ENCODE results near the gene RAB20.

The RAB20 gene

DNA sequence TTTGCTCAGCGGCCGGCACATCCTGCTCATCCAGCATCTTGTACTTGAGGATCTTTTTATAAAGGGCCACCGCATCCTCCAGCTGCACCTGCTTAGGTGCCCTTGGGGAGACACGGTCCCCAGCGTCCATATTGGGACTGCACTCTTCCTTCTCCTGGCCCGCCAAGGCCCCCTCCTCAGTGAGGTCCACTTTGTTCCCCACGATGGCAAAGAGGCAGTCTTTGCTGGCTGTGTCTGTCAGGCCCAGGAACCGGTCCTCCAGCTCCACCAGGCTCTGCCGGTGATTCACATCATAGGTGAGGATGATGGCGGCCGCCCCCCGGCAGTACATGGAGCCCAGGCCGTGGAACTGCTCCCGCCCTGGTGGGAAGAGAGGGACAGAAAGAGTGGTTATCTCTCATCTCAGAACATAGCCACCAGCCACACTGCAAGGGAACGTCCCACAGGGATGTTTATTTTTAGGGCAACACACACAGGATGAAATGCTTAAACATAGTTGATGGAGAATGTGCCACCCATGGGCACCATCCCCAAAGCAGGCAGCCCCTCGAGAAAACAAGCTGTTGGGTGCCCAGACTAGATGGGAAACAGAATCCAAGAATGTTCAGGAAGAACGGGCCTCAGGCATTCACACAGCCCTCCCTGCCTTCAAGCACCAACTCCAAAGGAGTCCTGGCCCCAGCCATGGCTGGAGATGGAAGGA lies 37.5 kb downstream of the RAB20 start:
- Histone ChIP-seq H3K27me3 (no peaks in the 10 kb centered on the region), H3K4me3 (peak overlapping the region; percentile 53), H3K36me3 (peaks cover 10% of the 10 kb centered on the region; the same call in 1 of the 2 replicates), H3K4me1 (peaks cover 100% of the 10 kb centered on the region), H3K4me2 (peak overlapping the region; percentile 94), H3K9ac (peak overlapping the region; percentile 65), H3K27ac (peak overlapping the region; percentile 87), H4K20me1 (peaks cover 23% of the 10 kb centered on the region), H3K9me3 (no peaks in the 10 kb centered on the region)
- no peak for TF ChIP-seq Cebpa-rat (IDR thresholded peaks at IDR 0.05)

DNA sequence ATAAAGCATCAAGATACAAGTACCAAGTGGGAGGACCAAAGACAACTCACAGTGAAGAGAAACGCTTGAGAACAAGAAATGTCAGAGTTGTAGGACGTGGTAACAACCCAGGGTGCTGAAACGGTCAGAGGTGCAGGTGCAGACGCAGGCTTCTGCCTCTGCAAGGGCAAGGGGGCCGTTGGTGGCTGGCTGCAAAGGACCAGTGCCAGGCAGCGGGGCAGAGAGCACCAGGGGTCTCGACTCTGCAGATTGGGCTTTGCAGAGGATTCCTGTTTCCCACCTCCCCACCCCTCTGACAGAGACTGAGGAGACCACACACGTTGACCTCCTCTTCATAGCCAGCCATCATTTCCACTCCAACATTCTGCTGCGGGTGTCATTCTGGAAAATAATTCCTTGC lies 38.3 kb downstream of the RAB20 start:
- Histone ChIP-seq H3K27ac (peak overlapping the region; percentile 87), H4K20me1 (peaks cover 23% of the 10 kb centered on the region), H3K27me3 (no peaks in the 10 kb centered on the region)

DNA sequence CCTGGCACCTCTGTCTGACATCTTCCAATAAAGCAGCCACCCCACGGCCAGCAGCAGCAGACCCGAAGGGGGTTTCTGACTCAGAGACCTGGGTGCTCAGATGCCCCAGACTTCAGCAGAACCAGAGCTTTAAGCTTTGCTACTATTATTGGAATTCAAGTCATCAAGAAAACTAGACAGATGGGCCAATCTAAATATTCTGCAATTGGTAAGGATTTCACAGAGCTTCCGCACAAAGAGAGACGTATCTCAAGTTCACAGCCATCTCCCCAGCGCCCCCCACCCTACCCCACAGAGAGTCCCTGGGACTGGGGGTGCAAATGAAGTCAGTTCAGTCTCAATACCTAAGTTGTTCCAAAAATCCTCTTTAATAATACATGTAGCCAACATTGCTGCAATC lies 38.8 kb downstream of the RAB20 start:
- Histone ChIP-seq H3K27me3 (no peaks in the 10 kb centered on the region), H3K9ac (peak overlapping the region; percentile 65), H3K4me2 (peak overlapping the region; percentile 94), H3K4me1 (peaks cover 100% of the 10 kb centered on the region), H3K4me3 (peak overlapping the region; percentile 53), H4K20me1 (peaks cover 23% of the 10 kb centered on the region), H3K36me3 (peaks cover 13% of the 10 kb centered on the region; the same call in 1 of the 2 replicates), H3K27ac (peak overlapping the region; percentile 87), H3K9me3 (no peaks in the 10 kb centered on the region)
- TF ChIP-seq Cebpa-rat (IDR thresholded peaks at IDR 0.05) = no peak

More for the DNA sequence above, 38.3 kb downstream of the RAB20 start:
- Histone ChIP-seq H3K4me3 (peak overlapping the region; percentile 53), H3K9ac (peak overlapping the region; percentile 65), H3K4me1 (peaks cover 100% of the 10 kb centered on the region), H3K36me3 (peaks cover 13% of the 10 kb centered on the region; the same call in 1 of the 2 replicates), H3K9me3 (no peaks in the 10 kb centered on the region), H3K4me2 (peak overlapping the region; percentile 94)
- TF ChIP-seq Cebpa-rat (IDR thresholded peaks at IDR 0.05) = no peak

DNA sequence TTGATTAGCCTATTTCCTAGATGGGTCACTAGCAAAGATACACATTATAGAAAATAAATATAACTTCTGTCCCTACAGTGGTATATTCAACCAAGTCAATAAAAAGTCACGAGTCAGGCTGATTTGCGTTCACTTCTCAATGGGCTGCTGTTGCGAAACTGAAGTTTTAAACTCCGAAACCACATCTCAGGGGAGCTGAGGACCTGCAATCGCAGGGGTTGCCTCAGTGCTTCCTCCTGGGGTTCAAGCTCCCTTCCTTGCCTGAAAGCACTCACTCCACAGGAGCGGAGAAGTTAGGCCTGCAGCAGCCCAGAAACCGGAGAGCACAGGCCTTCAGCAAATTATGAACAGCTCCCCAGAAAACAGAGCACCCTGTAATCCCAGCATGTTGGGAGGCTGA lies 39.6 kb downstream of the RAB20 start:
- peak overlapping the region; percentile 31; the same call in 1 of the 2 replicates for H3K9ac ChIP-seq
- H3K27me3 ChIP-seq = no peaks in the 10 kb centered on the region
- H4K20me1 ChIP-seq = peaks cover 23% of the 10 kb centered on the region
- peak overlapping the region; percentile 94 for H3K4me2 ChIP-seq
- peaks cover 100% of the 10 kb centered on the region for H3K4me1 ChIP-seq
- H3K27ac ChIP-seq = peak overlapping the region; percentile 87
- H3K9me3 ChIP-seq = no peaks in the 10 kb centered on the region
- peak; percentile 97 for TF ChIP-seq Cebpa-rat (IDR thresholded peaks at IDR 0.05)
- H3K4me3 ChIP-seq = peak overlapping the region; percentile 1; the same call in 1 of the 2 replicates
- H3K36me3 ChIP-seq = peaks cover 13% of the 10 kb centered on the region; the same call in 1 of the 2 replicates

DNA sequence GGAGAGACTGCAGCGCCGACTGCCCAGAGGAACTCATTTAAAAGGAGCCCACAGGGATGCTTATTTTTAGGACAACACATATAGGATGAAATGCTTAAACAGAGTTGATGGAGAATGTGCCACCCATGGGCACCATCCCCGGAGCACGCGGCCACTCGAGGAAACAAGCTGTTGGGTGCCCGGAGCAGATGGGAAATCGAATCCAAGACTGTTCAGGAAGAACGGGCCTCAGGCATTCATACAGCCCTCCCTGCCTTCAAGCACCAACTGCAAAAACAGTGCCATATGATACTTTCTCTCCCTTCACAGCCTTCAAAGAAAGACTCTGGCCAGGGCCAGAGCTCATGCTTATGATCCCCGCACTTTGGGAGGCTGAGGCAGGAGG lies 40.2 kb downstream of the RAB20 start:
- Histone ChIP-seq H3K4me2 (peak overlapping the region; percentile 94), H3K27ac (peak overlapping the region; percentile 75), H3K9ac (peak overlapping the region; percentile 26; the same call in 1 of the 2 replicates), H3K36me3 (peaks cover 13% of the 10 kb centered on the region; the same call in 1 of the 2 replicates), H3K4me1 (peaks cover 99% of the 10 kb centered on the region), H3K4me3 (no peak overlapping the region), H4K20me1 (peaks cover 21% of the 10 kb centered on the region), H3K9me3 (no peaks in the 10 kb centered on the region), H3K27me3 (no peaks in the 10 kb centered on the region)
- no peak for TF ChIP-seq Cebpa-rat (IDR thresholded peaks at IDR 0.05)

DNA sequence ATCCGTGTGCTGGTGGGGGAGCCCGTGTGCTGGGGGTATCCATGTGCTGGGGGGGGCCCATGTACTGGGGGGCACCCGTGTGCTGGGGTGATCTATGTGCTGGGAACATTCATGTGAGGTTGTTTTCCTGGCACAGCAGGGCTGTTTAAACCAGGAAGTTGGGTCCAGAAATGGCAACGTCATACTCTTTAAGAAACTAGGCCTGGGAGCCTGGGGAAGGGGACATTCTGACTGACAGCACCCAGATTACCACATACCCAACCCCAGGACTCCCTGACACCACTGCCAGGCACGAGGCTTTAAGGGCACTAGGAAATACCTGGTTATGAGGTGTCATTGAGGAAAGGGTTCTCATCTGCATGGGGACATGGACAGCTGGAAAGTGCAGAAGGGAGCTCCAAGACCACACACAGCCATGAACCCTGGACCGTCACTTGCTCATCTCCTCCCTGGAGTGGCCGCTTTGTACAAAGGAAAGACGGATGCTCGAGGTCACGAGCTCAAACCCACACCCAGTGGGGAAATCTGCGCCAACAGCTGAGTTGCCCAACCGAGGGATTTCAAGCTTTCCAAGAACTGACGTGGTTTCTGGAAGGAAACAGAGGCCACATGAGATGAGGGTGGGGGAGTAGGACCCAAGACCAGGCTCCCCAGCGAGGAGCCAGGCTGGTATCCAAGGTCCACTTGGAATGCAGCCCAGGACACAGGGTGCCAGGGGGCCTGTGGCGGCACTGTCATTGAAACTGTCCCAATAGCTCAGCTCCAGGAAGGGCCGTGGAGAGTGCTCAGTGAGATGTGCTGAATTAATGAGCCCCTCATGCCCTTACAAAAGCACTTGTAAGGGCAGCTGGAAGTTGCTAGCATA lies 40.9 kb downstream of the RAB20 start:
- Histone ChIP-seq H3K27ac (peak overlapping the region; percentile 75), H3K36me3 (peaks cover 13% of the 10 kb centered on the region; the same call in 1 of the 2 replicates), H3K27me3 (no peaks in the 10 kb centered on the region), H3K4me2 (peak overlapping the region; percentile 94), H3K4me1 (peaks cover 99% of the 10 kb centered on the region), H3K9ac (peak overlapping the region; percentile 26), H3K9me3 (no peaks in the 10 kb centered on the region), H3K4me3 (no peak overlapping the region), H4K20me1 (peaks cover 15% of the 10 kb centered on the region)
- TF ChIP-seq Cebpa-rat (IDR thresholded peaks at IDR 0.05) = peak; percentile 67

DNA sequence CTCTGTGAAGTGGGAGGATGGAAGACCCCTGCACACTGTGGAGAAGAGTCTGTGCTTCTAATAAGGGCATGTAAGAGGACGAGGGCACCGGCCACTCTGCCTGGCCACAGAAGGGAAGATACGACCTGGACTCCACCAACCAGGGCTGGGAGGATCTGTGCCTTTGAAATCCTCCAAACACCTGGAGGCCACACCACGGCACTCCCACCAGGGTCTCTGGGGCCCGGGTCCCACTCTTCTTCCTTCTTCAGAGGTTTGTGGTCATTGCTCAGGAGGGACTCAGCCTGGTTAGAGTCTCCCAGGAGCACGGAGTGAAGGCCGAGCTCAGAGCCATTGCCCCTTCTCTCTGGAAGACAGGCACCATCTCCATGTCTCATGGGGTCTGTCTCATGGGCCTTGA lies 42.0 kb downstream of the RAB20 start:
- H3K4me2 ChIP-seq = peak overlapping the region; percentile 94
- no peaks in the 10 kb centered on the region for H3K9me3 ChIP-seq
- H3K36me3 ChIP-seq = peaks cover 13% of the 10 kb centered on the region; the same call in 1 of the 2 replicates
- no peak overlapping the region for H3K4me3 ChIP-seq
- peak overlapping the region; percentile 75; the same call in 1 of the 2 replicates for H3K27ac ChIP-seq
- peaks cover 10% of the 10 kb centered on the region; the same call in 1 of the 2 replicates for H4K20me1 ChIP-seq
- H3K9ac ChIP-seq = no peak overlapping the region
- no peaks in the 10 kb centered on the region for H3K27me3 ChIP-seq
- H3K4me1 ChIP-seq = peaks cover 98% of the 10 kb centered on the region
- no peak for TF ChIP-seq Cebpa-rat (IDR thresholded peaks at IDR 0.05)

DNA sequence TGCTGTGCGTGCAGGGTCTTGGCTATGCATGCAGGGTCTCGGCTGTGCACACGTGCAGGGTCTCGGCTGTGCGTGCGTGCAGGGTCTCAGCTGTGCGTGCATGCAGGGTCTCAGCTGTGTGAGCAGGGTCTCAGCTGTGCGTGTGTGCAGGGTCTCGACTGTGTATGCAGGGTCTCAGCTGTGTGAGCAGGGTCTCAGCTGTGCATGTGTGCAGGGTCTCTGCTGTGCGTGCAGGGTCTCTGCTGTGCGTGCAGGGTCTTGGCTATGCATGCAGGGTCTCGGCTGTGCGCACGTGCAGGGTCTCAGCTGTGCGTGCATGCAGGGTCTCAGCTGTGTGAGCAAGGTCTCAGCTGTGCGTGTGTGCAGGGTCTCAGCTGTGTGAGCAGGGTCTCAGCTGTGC lies 42.5 kb downstream of the RAB20 start:
- Histone ChIP-seq H4K20me1 (peaks cover 10% of the 10 kb centered on the region; the same call in 1 of the 2 replicates), H3K9ac (no peak overlapping the region), H3K27ac (no peak overlapping the region)

DNA sequence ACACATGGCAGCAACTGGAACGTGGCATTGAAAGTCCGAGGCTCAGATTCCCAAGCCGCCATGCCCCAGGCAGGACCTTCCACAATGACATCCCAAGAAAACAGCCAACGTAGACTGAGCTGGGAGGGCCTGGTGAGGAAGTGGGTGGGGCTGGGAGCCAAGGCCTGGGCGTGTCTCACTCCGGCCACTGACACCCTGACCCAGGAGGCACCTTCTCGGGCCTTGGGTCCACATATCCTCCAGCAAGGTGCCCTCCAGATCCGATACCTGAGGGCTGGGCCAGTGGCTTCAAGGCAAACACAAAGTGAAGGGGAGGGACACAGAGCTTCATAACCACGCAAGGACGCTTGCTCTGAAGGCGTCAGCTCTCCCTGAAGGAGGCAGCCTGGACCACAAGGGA lies 43.0 kb downstream of the RAB20 start:
- H3K9ac ChIP-seq = no peak overlapping the region
- H3K4me3 ChIP-seq = no peak overlapping the region
- H3K9me3 ChIP-seq = no peaks in the 10 kb centered on the region
- no peaks in the 10 kb centered on the region for H3K27me3 ChIP-seq
- peaks cover 94% of the 10 kb centered on the region for H3K4me1 ChIP-seq
- peaks cover 13% of the 10 kb centered on the region; the same call in 1 of the 2 replicates for H3K36me3 ChIP-seq
- peak overlapping the region; percentile 81 for H3K4me2 ChIP-seq
- no peak overlapping the region for H3K27ac ChIP-seq
- H4K20me1 ChIP-seq = peaks cover 10% of the 10 kb centered on the region; the same call in 1 of the 2 replicates
- TF ChIP-seq Cebpa-rat (IDR thresholded peaks at IDR 0.05) = no peak

More for the DNA sequence above, 42.5 kb downstream of the RAB20 start:
- TF ChIP-seq Cebpa-rat (IDR thresholded peaks at IDR 0.05) = no peak
- Histone ChIP-seq H3K4me2 (peak overlapping the region; percentile 94; the same call in 1 of the 2 replicates), H3K36me3 (peaks cover 13% of the 10 kb centered on the region; the same call in 1 of the 2 replicates), H3K4me1 (peaks cover 97% of the 10 kb centered on the region), H3K27me3 (no peaks in the 10 kb centered on the region), H3K9me3 (no peaks in the 10 kb centered on the region), H3K4me3 (no peak overlapping the region)

Data from BLaER1 (cell line).